ENCODE data around the gene LIX1L. TPM values are rescaled to one million over a fixed set of nuclear protein-coding genes. Genes with fewer than 3 reads are reported as not detected.

The LIX1L gene
- total RNA-seq, 1 donor: 50.8 TPM

DNA sequence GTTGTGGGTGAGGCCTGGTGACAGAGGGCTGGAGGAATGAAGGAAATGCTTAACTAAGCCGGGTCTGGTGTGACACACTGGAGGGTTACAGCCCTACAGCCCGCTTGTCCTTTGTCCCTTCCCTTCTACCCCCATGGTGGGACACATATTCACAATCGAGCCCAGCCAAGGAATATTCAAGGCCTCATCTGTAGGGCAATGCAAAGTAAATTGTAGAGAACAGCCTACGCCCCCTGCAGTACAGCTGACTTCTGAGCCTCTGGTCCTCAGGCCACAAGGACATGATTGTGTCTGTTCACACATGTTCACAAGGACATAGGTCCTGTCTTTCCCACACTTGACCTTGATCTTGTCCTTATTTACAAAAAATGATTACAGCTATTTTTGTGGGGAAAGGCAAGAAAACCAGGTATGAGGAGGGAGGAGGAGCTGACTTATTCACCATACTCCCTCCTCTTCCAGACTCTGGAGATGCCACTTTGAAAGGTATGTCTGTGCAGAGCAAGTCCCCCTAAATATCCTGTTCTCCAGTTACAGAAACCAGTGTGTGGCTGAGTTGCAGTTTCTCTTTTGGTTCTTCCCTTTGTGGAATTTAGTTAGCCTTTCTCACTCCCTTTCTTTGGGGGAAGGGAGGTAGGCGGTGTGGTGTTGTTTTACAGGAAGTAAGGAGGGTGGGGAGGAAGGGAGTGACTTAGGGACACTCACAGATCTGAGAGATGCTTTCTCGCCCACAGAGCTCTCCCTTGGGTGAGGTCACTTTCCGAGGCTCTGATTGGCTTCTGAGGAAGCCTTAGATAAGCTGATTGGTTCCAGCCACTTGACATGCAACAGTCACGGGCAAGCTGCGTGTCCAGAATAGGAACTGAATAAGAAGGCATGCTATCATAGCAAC lies 21.3 kb upstream of the LIX1L start:
- H3K4me3 ChIP-seq (ENCODE audit: low read depth, low read length): peak overlapping the region; percentile 44
- peak; percentile 100 for DNase-seq (ENCODE audit: low read depth)
- TF ChIP-seq, protein P1, sequence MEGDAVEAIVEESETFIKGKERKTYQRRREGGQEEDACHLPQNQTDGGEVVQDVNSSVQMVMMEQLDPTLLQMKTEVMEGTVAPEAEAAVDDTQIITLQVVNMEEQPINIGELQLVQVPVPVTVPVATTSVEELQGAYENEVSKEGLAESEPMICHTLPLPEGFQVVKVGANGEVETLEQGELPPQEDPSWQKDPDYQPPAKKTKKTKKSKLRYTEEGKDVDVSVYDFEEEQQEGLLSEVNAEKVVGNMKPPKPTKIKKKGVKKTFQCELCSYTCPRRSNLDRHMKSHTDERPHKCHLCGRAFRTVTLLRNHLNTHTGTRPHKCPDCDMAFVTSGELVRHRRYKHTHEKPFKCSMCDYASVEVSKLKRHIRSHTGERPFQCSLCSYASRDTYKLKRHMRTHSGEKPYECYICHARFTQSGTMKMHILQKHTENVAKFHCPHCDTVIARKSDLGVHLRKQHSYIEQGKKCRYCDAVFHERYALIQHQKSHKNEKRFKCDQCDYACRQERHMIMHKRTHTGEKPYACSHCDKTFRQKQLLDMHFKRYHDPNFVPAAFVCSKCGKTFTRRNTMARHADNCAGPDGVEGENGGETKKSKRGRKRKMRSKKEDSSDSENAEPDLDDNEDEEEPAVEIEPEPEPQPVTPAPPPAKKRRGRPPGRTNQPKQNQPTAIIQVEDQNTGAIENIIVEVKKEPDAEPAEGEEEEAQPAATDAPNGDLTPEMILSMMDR (IDR thresholded peaks at IDR 0.05; ENCODE audit: insufficient read depth, low read length): peak; percentile 34

GRCh38 chr1:145978471-145978853 lies 20.6 kb upstream of the LIX1L start:
- TF ChIP-seq, protein P1 (IDR thresholded peaks at IDR 0.05; ENCODE audit: insufficient read depth, low read length): no peak
- no peak overlapping the region for H3K4me3 ChIP-seq (ENCODE audit: low read depth, low read length)

DNA sequence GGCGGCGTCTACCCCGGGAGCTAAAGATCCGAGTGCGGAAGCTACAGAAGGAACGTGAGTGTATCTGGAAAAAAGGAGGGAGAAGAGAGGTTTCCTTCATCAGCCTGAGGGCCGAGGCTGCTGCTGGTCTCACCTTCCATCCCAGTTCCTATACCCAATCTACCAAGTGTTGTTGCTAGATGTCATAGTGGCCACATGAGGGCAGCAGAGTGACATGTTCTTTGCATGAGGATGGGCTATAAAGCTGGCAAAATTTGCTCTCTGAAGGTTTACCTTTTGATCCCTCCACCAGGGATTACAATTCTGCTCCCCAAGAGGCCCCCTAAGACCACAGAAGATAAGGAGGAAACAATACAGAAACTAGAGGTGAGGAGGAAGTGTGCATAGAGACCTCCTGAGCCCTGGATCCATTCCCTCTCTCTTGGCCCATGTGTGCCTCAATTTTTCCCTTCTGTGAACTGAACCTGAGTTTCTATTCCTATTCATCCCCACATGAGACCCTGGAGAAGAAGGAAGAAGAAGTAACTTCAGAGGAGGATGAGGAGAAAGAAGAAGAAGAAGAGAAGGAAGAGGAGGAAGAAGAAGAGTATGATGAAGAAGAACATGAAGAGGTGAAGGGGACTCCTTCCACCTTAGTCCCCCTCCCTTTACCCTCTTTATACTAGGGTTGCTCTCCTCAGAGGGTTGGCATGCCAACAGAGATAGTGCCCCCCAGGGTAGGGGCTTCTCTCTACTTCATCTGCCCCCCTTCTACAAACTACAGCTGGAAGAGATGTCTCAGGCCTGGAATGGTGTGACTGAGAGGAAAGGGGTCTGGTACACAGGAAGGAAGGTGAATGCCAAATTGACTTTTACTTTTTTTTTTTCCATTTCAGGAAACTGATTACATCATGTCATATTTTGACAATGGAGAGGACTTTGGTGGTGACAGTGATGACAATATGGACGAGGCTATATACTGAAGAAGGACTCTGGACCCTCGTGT lies 20.0 kb upstream of the LIX1L start:
- TF ChIP-seq, protein P1 (IDR thresholded peaks at IDR 0.05; ENCODE audit: insufficient read depth, low read length): peak; percentile 86
- peak; percentile 91 for DNase-seq (ENCODE audit: low read depth)
- no peak overlapping the region for H3K4me3 ChIP-seq (ENCODE audit: low read depth, low read length)

More at GRCh38 chr1:145978471-145978853, 20.6 kb upstream of the LIX1L start:
- DNase-seq (ENCODE audit: low read depth): no peak

GRCh38 chr1:145977016-145977415 lies 19.2 kb upstream of the LIX1L start:
- no peak for DNase-seq (ENCODE audit: low read depth)
- TF ChIP-seq, protein P1 (IDR thresholded peaks at IDR 0.05; ENCODE audit: insufficient read depth, low read length): no peak
- H3K4me3 ChIP-seq (ENCODE audit: low read depth, low read length): no peak overlapping the region

DNA sequence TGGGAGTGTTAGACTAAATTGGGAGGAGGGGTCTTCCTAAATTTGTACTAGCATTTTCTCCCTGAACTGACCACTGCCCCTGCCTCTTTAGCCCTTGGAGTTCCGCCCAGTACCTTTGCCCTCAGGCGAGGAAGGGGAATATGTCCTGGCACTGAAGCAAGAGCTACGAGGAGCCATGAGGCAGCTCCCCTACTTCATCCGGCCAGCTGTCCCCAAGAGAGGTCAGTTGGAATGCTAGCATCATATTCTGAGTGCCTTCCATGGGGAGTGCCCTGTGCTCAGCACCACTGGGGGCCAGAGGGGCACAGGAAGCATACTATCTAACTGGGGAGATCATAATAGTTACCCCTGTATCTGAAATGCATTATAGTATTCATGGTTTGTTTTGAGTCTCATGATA lies 17.4 kb upstream of the LIX1L start:
- H3K4me3 ChIP-seq (ENCODE audit: low read depth, low read length): no peak overlapping the region
- TF ChIP-seq, protein P1 (IDR thresholded peaks at IDR 0.05; ENCODE audit: insufficient read depth, low read length): no peak
- DNase-seq (ENCODE audit: low read depth): no peak

DNA sequence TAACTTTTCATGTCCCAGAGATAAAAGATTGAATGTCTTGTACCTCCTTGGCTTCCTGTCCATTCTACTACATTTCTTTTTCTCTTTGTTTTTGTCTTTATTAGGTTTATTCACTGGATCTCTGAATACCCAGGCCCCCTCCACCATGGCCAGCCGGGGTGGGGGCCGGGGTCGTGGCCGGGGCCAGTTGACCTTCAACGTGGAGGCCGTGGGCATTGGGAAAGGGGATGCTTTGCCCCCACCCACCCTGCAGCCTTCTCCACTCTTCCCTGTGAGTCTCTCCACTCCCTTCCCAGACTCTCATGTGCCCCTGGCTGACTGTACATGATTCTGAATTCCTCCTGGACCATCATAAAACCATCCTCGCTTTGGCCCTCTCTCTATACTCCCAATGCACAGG lies 16.9 kb upstream of the LIX1L start:
- no peak overlapping the region for H3K4me3 ChIP-seq (ENCODE audit: low read depth, low read length)
- no peak for DNase-seq (ENCODE audit: low read depth)
- TF ChIP-seq, protein P1 (IDR thresholded peaks at IDR 0.05; ENCODE audit: insufficient read depth, low read length): no peak
